Measurements from ENCODE around the gene MMP11. TPM values are rescaled to one million over a fixed set of nuclear protein-coding genes. Genes with fewer than 3 reads are reported as not detected.

MMP11 gene
- total RNA-seq, 4 donors from 2014 or later = 7.6 to 35.8 (median 8.7) TPM; not detected in 1

GRCh38 chr22:23832226-23833016 is 59.8 kb downstream of the MMP11 start:
- intact Hi-C loops (cut with DNase I; ENCODE audit: low total_unique reads) = no loop called here
- no peaks in the 10 kb centered on the region for H3K36me3 ChIP-seq
- DNase-seq = no peak

DNA sequence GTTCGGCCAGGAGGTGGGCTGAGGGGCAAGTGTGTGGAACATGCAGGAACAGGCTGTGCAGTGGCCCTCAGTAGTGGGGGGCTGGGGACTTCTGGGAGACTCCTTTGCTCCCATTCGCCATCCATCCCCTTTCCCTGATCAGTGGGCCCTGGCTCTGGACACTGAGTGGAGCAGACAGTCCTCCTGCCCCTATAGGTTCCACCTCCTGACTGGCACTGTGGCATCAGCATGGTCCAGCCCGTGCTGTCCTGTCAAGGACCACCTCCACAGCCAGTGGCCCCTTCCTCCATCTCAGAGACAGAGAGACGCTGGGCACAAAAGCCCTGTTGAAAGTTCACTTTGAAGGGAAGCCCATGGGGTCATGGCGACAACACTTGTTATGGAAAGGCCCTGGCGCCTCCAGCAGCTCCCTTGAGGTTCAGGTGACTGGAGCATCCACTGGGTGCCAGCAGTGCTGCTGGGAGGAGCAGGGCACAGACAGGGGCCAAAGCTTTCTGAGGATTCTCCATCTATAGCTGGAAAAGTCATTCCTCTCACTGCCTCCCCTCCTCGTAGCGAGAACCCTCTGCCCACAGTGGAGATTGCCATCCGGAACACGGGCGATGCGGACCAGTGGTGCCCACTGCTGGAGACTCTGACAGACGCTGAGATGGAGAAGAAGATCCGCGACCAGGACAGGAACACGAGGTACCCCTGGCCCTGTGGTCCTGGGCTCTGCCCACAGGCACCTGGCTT is 60.5 kb downstream of the MMP11 start:
- Histone ChIP-seq H3K4me1 (peaks cover 0 to 2% of the 10 kb centered on the region in 2 donors), H3K4me3 (no peak overlapping the region), H3K27me3 (no peaks in the 10 kb centered on the region), H3K27ac (no peak overlapping the region), H3K9me3 (no peaks in the 10 kb centered on the region), H3K36me3 (no peaks in the 10 kb centered on the region)
- no peak for DNase-seq
- intact Hi-C loops (cut with DNase I; ENCODE audit: low total_unique reads) = no loop called here
- TF ChIP-seq POLR2A (IDR thresholded peaks at IDR 0.05) = no peak
- TF ChIP-seq CTCF (IDR thresholded peaks at IDR 0.05) = no peak

More at GRCh38 chr22:23832226-23833016, 59.8 kb downstream of the MMP11 start:
- H3K4me1 ChIP-seq = no peaks in the 10 kb centered on the region
- H3K4me3 ChIP-seq = no peak overlapping the region
- H3K27ac ChIP-seq = no peak overlapping the region
- H3K9me3 ChIP-seq = no peaks in the 10 kb centered on the region
- TF ChIP-seq CTCF (IDR thresholded peaks at IDR 0.05) (no peak), POLR2A (IDR thresholded peaks at IDR 0.05) (no peak)
- H3K27me3 ChIP-seq = no peaks in the 10 kb centered on the region

Other genes starting within 250 kb of the MMP11 start
- gene IGLL1, start 192.6 kb upstream of the MMP11 start, total RNA-seq = under 1 TPM in 1 of 4 donors, not detected in 3; 0.48 TPM
- gene DRICH1, start 140.5 kb upstream of the MMP11 start, total RNA-seq = 1 to 10 TPM in 1 of 4 donors, not detected in 3; 1.4 TPM
- under 1 TPM in 1 of 4 donors, not detected in 3; 0.21 TPM for gene RGL4, start 81.8 kb upstream of the MMP11 start, total RNA-seq
- gene ZNF70, start 21.7 kb upstream of the MMP11 start, total RNA-seq = 10 to 100 TPM in 1 of 4 donors, 1 to 10 TPM in 3; 3.6 to 13.8 (median 6.2) TPM
- not detected for gene VPREB3, start 18.4 kb upstream of the MMP11 start, total RNA-seq
- gene C22orf15, start 9.9 kb upstream of the MMP11 start, total RNA-seq = under 1 TPM in 2 of 4 donors, not detected in 2; 0.41 to 0.55 TPM
- gene CHCHD10, start 4.9 kb upstream of the MMP11 start, total RNA-seq = 10 to 100 TPM in 1 of 4 donors, under 1 TPM in 1, not detected in 2; 0.88 to 21.0 TPM
- 10 to 100 TPM; 39.1 to 64.4 (median 51.6) TPM for gene SMARCB1, start 14.1 kb downstream of the MMP11 start, total RNA-seq
- 1 to 10 TPM in 1 of 4 donors, under 1 TPM in 1, not detected in 2; 0.95 to 1.2 TPM for gene DERL3, start 66.2 kb downstream of the MMP11 start, total RNA-seq
- 10 to 100 TPM in 3 of 4 donors, under 1 TPM in 1; under 0.01 to 63.3 (median 15.0) TPM for gene SLC2A11, start 85.0 kb downstream of the MMP11 start, total RNA-seq
- gene MIF, start 121.5 kb downstream of the MMP11 start, total RNA-seq = 100 to 1,000 TPM in 2 of 4 donors, 10 to 100 TPM in 2; 77.1 to 189 (median 124) TPM
- 1 to 10 TPM; 2.1 to 7.6 (median 4.9) TPM for gene GSTT2B, start 188.3 kb downstream of the MMP11 start, total RNA-seq
- gene DDTL, start 194.0 kb downstream of the MMP11 start, total RNA-seq = 1 to 10 TPM in 1 of 4 donors, under 1 TPM in 2, not detected in 1; 0.26 to 3.4 (median 0.48) TPM
- gene DDT, start 201.6 kb downstream of the MMP11 start, total RNA-seq = 10 to 100 TPM; 26.5 to 58.7 (median 48.0) TPM
- gene GSTT2, start 207.3 kb downstream of the MMP11 start, total RNA-seq = not detected
- gene GSTT4, start 232.6 kb downstream of the MMP11 start, total RNA-seq = not detected
- 10 to 100 TPM; 10.2 to 86.5 (median 39.8) TPM for gene CABIN1, start 238.5 kb downstream of the MMP11 start, total RNA-seq